HG03066 (cell line): Measurements from ENCODE around the gene MCM3AP.

Experiments used
- ATAC-seq: cut with Tn5 transposase; IDR thresholded peaks from one replicate; pipeline ENCODE4 v1.9.1; 2021; ENCODE audit warnings: low read depth; ENCODE audit not compliant: unreplicated experiment

MCM3AP gene

DNA sequence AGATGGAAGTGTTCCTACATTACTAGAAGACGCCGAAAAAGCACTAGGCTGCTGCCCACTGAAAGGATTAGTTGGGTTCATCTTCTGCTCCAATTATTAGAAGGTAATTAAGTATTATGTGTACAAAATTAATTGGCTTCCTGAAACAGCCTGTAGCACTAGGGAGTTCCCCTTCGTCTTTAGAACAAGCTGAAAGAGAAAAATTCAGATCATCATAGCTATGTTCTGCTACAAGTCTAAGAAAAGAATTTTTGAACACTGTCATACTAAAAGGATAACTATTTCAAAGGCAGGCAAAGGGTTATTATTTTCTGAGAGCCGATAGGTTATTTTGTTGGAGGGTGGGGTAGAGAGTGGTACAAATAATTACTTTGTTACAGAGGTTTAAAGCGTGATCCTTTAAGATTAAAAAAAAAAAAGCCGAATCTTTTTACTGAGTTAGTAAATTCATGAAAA is at the start of gene MCM3AP:
Gene MCM3AP, minus strand, starts transcription at position 406 of the 456 bp plus-strand sequence. Its CDS starts 325 bp downstream, at position 81.
- no peak for ATAC-seq

DNA sequence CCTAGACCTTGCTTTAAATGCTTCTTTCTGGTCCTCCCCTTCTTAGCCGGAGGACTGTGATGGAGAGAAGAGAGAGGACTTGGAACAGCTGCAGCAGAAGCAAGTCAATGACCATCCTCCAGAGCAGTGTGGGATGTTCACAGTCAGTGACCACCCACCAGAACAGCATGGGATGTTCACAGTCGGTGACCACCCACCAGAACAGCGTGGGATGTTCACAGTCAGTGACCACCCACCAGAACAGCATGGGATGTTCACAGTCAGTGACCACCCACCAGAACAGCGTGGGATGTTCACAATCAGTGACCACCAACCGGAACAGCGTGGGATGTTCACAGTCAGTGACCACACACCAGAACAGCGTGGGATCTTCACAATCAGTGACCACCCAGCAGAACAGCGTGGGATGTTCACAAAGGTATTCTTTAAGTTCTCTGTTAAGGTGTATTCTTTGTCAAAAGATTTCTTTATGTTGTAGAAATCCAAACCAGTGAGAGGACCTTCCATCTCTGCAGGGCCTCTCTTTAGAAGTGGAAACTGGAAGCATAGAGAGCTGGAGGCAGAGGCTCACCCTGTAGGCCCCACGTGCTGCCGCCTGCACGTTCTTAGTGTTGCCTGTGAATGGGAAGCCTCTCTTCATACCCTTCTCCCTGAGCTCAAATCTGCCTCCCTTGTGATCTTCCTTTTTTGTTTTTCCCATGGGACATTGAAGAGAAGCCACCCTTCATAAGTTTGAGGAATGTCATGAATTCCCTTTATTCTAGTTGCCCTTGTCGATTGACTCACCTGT is 49.1 kb upstream of the MCM3AP start:
- ATAC-seq: no peak

DNA sequence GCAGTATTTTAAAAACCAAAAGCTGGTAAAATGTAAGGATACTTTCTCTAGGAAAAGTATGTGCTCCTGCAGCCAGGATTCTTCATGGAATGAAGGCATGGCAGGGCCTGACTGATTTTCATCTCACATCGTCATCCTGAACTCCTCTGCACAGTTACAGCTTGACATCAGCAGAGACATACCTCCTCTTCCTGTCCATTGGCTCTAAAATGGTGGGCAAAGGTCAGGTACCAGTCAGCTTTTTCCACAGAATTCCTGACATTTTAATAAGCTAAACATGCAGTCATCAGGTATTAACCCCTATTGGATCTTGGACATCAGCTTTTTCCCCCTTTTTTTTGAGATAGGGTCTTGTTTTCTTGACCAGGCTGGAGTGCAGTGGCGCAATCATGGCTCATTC is 44.4 kb upstream of the MCM3AP start:
- ATAC-seq: no peak

DNA sequence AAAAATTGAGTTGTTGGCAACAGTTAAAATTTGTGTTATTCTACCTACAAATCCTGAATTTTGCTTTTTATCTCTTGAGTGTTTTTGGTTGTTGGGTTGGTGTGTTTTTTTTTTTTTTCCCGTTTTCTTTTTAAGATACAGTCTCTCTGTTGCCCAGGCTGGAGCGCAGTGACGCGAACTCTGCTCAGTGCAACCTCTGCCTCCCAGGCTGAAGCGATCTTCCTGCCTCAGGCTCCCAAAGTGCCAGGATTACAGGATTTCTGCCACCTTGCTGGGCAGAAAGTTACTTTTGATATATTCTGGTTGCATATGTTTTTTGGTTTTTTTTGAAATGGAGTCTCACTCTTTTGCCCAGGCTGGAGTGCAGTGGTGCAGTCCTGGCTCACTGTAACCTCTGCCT is 42.7 kb upstream of the MCM3AP start:
- no peak for ATAC-seq

DNA sequence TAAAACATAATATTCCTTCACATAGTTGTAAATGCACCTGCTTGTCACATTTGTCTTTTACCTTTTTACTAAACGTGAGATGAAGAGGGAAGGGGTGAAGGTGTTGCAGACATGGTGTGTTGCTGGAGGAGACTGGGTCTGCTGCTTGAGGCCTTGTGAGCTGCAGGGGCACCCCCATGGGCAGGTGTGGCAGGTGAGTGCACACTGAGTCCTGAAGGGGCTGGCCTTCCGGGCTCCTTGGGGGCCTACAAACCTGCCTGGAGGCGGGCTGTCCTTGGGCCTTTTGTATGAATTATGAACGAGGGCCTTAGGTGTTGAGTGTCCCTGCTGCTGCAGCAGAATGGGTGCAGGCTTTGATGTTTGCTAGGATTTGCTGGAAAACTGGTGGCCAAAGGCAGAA is 42.3 kb upstream of the MCM3AP start:
- ATAC-seq: no peak

DNA sequence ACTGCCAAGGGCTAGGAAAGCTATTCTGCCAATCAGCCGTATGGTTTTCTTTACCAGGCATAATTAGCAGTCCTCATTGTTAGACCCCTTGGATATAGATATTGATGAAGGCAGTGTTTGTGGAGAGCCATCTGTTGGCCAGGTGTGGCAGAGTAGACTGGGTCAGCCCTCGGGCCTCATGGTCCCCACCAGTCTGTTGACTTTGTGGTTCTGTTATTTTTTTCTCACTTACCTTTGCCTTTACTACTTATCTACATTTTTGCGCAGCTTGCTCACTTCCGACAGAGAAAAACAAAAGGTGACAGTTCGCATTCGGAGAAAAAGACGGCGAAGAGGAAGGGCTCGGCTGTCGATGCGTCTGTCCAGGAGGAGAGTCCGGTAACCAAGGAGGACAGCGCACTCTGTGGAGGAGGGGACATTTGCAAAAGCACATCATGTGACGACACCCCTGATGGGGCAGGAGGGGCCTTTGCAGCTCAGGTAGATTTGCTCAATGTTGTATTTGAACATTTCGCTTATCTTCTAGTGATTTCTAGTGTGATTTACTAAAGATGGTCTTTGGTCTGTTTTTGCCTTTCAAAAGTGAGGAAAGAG is 40.8 kb upstream of the MCM3AP start:
- ATAC-seq: no peak

DNA sequence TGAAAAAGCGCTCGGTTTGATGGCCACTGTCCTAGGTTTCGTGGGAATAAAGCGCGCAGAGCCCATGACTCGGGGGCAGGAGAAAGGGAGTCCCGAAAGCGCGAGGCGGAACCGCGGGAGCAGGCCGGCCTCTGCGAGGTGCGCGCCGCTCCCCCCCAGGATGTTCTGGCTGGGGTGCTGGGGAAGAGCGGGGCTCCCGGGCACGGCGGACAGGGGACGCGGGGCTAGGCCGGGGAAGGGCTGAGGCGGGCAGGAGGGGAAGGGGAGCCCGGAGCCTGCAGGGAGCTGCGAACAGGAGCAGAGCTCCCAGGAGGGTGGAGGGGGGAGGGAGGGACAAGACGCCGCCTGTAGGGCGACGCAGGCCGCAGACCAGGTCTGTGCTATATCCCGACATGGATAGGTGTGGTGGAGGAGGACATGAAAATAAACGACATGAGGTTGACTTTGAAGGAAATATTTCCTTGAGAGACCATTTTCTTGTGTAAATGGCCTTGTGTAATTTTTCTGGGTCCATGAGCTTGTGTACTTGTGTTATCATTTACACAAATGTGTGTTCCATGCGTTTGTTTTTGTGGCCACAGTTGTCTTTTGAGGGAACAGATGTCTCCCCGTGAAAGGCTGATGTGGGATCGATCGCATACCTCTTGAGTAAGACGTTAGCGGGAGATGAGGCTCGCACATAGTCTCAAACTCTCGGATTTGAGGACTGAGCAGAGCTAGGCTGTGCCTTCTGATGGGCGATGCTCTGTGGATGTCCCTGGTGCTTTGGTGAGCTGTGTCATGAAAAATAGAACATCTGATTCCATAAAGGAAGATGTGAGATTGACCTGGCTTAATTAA is 39.9 kb upstream of the MCM3AP start:
- ATAC-seq: no peak

DNA sequence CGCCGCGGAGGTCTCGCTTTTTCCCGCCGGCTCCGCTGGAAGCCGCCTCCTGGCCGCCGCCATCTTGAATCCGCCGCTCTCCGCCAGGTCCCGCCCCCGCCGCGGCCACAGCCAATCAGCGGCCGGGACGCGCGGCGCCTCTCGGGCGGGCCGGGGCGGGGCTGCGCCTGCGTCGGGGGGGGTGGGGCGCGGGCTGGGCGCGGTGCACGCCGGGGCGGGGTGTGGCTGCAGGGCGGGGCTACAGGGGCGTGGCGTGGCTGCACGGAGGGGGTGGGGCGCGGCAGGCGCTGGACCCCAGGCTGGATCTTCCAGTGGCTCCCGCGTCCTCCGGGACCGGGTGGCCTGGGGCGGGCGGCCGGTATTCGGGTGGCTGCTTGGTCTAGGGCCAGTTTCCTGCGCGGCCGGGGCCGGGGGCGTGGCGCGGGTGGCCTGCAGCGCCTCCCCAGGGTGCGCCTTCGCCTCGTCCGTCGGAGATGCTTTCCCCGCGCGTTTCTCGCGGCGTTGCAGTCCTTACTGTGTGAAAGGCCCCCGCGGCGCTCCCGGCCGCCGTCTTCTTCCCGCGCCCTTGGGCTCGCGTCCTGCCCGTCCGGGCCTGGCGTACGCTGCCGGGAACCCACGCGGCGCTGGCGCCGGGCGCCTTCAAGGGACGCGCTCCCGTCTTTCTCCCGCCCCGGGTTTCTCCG is 39.1 kb upstream of the MCM3AP start:
- ATAC-seq: peak; percentile 54

DNA sequence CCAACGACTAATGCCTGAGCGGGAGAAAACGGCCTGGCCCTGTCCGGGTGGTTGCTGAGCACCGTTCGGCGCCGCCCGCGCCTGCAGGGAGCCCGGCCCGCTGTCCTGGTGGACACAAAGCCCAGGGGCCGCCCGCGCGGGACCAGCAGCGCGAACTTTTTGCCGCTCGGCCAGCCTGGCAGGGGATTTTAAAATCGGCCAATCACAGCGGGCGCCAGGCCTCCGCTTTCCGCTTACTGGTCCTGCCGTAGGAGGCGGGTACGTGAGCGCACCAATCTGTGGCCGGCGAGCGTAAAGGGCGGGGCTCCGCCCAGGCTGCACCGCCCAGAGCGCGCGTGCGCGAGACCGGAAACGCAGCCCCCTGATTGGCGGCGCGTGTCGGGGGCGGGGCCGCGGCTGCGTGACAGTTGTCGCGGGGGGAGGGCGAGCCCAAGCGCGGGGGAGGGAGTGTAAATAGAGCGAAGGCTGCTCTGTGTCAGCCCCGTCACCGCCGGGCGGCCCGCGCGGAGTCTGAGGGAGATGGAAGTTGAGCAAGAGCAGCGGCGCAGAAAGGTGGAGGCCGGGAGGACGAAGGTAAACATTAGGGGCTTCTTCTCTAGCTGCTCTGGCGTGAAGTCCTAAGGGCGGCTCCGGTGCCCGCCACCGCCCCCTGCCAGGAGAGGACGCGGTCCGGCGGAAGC is 38.4 kb upstream of the MCM3AP start, which contains the start of the genes C21orf58 and PCNT:
Gene C21orf58, minus strand, starts transcription at position 161 of the 680 bp plus-strand sequence. CDS start 1,132 bp downstream, outside the sequence.
Gene PCNT, plus strand, starts transcription at position 447 of the 680 bp plus-strand sequence. Its CDS starts 73 bp downstream, at position 520.
- ATAC-seq: peak; percentile 64

DNA sequence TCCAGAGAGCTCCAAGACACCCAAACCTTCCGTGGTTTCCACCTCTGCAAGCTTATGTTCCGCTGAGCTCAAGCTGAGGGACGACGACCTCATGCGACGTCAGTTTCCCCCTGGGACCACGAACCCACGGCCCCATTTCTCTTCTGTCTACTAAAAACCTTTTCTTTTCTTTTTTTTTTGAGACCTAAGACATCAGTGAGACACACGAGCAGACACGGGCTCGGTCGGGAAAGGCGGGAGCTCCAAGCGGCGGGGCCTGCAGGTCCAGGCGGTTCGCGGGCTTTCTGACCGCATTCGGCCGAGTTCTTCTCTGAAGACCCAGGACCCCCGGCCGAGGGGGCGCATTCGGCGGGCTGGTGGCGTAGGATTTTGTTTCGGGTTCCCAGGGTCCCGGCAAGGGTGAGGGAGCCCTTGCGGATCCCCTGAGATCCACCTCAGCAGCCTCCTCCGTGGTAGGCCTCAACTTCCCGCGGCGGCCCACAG is 37.9 kb upstream of the MCM3AP start:
- no peak for ATAC-seq

DNA sequence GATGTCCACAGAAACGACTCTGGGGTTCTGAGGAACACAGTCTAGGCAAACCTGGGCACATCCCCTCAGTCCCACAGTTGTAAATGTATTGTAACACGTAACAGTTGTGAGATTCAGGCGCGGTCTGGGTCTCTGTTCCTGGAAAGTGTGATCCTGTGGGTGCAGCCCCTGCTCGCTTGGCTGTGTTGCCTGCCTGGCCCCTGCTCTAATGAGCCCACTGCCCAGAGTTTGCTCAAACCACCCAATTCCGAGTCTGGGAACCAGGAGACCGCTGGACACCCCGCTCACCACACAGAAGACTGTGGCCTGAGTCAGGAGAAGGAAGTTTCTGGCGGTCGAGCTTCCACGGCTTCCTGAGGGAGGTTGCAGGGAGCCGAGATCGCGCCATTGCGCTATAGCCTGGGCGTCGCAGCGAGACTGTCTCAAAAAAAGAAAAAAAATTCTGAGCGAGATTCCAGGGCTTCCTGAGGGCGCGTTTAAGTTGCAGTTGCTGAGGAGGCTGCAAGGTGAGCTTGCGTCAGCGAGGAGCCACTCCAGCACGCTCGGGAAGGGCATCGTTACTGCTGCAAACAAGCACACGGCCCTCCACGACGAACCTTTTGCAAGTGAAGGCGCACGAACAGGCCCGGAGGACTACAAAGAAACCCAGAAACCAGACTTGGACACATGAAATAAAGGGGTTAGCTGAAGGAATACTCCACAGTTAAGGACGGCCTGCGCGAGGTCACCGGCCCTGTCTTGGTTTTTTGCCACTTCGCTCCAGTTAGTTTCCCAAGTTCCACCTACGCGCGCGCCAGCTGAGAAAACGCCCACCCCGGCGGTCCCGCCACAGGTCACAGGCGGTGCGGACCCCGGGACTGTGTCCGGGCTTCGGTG is 37.2 kb upstream of the MCM3AP start:
- no peak for ATAC-seq

DNA sequence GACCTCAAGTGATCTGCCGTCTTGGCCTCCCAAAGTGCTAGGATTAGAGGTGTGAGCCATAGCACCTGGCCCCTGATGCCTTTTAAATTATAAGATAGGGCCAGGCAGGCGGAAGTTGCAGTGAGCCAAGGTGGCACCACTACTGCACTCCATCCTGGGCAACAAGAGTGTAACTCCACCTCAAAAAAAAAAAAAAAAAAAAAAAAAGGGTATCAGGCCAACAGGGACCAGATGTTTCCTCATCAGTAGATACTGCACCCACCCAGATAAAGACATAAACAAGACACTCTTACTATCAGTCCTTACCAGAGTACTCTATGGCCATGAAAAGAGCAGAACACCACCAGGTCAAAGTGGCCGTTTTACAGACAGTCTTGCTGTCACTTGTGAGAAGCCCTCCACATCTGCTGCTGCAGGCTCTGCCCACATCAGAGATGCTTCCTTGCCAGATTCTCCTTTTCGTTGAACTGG is 35.0 kb upstream of the MCM3AP start:
- no peak for ATAC-seq

DNA sequence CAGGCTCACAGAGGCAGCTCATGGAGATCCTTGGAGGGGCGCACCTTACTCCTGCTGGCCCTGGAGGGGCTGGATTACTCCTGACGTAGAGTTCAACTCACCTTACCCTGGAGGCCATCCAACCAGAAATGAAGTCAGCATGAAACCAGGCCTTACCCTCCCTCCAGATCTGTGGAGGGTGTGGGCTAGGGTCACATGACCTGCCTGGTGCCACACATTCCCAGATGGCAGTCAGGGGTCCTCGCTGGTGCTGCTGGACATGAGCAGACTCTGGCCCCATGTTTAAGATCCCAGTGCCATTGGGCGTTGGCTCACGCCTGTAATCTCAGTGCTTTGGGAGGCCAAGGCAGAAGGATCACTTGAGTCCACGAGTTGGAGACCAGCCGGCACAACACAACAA is 33.8 kb upstream of the MCM3AP start:
- ATAC-seq: no peak

DNA sequence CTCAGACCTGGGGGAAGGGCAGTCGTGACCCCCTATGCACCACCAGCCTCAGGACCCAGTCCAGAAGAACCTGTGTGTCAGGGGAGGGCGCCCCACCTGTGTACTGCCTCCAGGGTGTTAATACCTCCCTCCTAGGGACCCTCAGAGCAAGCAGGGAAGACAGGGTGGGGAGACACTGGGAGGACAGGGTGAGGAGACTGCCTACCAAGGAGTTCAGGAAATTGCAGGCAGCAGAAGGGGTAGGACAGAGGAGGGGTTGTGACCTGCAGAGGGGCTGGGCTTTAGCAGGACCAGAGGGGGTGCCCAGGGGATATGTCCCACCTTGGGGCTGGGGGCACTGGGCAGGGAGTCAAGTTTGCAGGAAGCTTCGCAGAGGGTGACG is 33.0 kb upstream of the MCM3AP start:
- ATAC-seq: no peak

DNA sequence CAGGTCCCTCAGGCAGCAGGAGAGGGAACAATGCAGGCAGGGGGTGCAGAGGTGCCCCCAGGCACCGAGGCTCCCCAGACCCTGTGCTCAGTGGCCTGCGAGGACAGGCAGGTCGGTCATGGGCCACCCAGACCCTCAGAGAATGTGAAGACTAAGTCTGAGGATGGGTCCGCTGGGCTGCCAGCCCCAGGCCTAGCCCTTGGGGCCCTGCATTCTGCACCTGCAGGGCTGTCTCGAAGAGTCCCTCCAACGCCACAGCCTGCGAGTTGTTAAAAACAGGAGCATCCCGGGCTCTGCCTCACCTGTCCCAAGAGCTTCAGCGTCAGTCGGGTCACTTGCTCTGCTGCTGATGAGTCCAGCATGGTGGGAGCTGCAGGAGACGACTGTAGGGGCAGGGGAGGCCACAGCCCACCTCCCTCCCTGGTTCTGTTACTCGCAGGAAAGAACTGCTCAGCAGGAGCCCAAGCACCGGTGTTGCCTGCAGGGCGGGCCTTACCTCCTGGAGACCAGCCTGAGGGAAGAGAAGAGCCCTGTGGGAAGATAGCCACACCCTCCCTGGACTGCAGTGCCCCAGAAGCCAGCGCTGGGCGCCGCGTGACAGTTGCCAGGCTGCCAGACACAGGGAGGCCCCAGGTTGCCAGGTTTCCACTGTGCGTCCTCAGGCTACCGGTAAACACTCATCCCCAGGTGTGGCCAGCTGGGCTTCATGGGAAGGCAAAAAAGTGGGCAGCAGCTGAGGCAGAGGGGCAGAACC is 32.5 kb upstream of the MCM3AP start:
- no peak for ATAC-seq

DNA sequence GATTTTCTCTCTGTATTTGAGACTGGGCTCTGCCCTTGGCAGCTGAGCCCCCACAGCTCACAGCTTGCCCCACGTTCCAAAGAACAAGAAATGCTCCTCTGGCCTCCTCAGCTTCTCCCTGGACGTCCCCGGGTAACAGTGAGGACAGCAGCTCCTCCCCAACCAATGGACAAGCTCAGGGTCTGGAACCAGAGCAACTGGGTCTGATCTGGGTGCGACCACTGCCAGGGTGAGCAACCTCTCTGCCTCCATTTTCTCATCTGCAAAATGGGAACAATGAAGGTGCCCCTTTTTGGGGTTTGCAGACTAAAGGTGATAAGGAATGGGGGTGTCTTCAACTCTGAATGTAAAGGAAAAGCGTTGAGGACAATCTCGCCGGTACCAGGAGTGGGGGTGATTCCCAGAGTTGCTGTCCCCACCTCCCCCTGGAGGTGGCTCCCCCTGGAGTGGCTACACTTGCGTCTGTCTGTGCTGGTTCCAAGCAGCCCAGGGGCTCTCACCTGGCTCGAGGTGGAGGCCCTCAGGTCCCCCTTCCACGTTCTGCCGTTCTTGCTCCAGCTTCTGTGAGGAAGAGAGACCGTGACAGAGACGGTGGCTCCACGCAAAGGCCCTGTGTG is 31.4 kb upstream of the MCM3AP start:
- ATAC-seq: no peak

DNA sequence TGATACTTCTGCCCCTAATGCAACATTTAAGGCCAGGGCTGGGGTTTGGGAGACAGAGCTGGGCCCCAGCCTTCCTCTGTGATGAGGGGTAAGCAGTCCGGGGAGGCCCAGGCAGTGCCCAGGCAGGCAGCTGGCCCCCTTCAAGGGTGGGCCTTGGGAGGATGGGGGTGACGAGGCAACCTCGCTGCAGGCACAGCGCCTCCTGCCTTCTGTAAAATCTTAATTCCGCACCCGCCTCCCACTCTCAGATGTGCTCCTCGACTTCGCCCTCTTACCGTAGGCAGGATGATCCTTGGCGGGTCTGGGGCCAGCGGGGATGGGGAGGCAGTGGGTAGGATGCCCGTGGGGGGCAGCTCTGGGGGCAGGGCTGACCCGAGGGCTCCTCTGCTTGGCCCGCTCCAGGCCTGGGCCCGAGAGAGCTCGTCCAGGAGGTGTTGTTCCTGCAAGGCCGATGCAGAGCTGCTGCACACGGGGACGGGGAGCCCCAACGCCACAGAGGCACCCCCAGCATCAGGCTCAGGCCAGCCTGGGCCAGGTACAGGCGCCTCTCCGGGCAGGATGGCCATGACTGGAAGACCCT is 29.1 kb upstream of the MCM3AP start:
- ATAC-seq: no peak
